HG03565 (cell line): ENCODE measurements around the gene TSPYL1.
"Not testable (repeated sequence)": the region's sequence is repeated elsewhere in the genome, so short reads cannot be mapped to it uniquely, and the experiment has no call there.

Experiments
- ATAC-seq: cut with Tn5 transposase; IDR thresholded peaks from one replicate; pipeline ENCODE4 v1.9.1; 2021; ENCODE audit warnings: mild to moderate bottlenecking, moderate library complexity; ENCODE audit not compliant: unreplicated experiment

Gene TSPYL1

GRCh38 chr6:116298973-116299372 lies 19.2 kb upstream of the TSPYL1 start:
- no peak for ATAC-seq

GRCh38 chr6:116298273-116298672 lies 18.5 kb upstream of the TSPYL1 start:
- ATAC-seq = no peak

- ATAC-seq = no peak
Measured at GRCh38 chr6:116292553-116292952, 12.8 kb upstream of the TSPYL1 start.

- no peak for ATAC-seq
Measured at GRCh38 chr6:116291701-116292396, 12.1 kb upstream of the TSPYL1 start.

GRCh38 chr6:116290799-116291198 lies 11.1 kb upstream of the TSPYL1 start:
- no peak for ATAC-seq

GRCh38 chr6:116289876-116290275 lies 10.1 kb upstream of the TSPYL1 start:
- no peak for ATAC-seq

- ATAC-seq = peak; percentile 74
Measured at GRCh38 chr6:116287689-116288282, 8.1 kb upstream of the TSPYL1 start.

- ATAC-seq = no peak
Measured at GRCh38 chr6:116286773-116287358, 7.1 kb upstream of the TSPYL1 start.

- ATAC-seq = not testable (repeated sequence)
Measured at GRCh38 chr6:116284984-116285383, 5.3 kb upstream of the TSPYL1 start.

GRCh38 chr6:116283191-116283590 lies 3.5 kb upstream of the TSPYL1 start:
- no peak for ATAC-seq

GRCh38 chr6:116282698-116283097 lies 3.0 kb upstream of the TSPYL1 start:
- no peak for ATAC-seq

- ATAC-seq = no peak
Measured at GRCh38 chr6:116280933-116281316, 1.2 kb upstream of the TSPYL1 start.

GRCh38 chr6:116280161-116280932 lies 617 bp upstream of the TSPYL1 start:
- no peak for ATAC-seq

- no peak for ATAC-seq
Measured at GRCh38 chr6:116278854-116279231, 887 bp downstream of the TSPYL1 start.

- ATAC-seq = no peak
Measured at GRCh38 chr6:116278481-116278829, 1.3 kb downstream of the TSPYL1 start.

GRCh38 chr6:116277124-116277523 lies 2.6 kb downstream of the TSPYL1 start:
- ATAC-seq = no peak

GRCh38 chr6:116271149-116271708 lies 8.5 kb downstream of the TSPYL1 start:
- no peak for ATAC-seq

GRCh38 chr6:116268589-116269293 lies 11.0 kb downstream of the TSPYL1 start:
- ATAC-seq = peak; percentile 86

GRCh38 chr6:116267836-116268588 lies 11.7 kb downstream of the TSPYL1 start:
- peak; percentile 4 for ATAC-seq

- ATAC-seq = no peak
Measured at GRCh38 chr6:116266803-116267202, 12.9 kb downstream of the TSPYL1 start.
